MCF 10A (cell line): ENCODE measurements around the gene RSPRY1. TPM values are rescaled to one million over a fixed set of nuclear protein-coding genes. Genes with fewer than 3 reads are reported as not detected.
A peak's percentile ranks its signal among the peaks of the same experiment; 100 is the strongest.

Experiments
- BruUV-seq: library from RNA; stranded (reverse); fragments of 400-500 nt; replicated peaks from 2 replicates; lab custom pipeline; 2021; lab: Mats Ljungman, UMichigan
- CTCF ChIA-PET: fragments of 300-600 bp; sonication (Branson Sonifier 250); formaldehyde crosslinking; extraction: SDS; loops from one replicate; lab custom pipeline; 2021; ENCODE audit warnings: antibody characterized with exemption, inconsistent platforms; lab: Yijun Ruan, JAX
- POLR2A ChIA-PET: fragments of 300-600, 350-650 bp; sonication (Branson Sonifier 250); formaldehyde crosslinking; extraction: SDS; loops from one replicate; lab custom pipeline; 2020; ENCODE audit warnings: antibody characterized with exemption, inconsistent platforms; lab: Yijun Ruan, JAX
- DNase-seq: peaks from one replicate; pipeline ENCODE4 v3.0.0-alpha.2; 2018; ENCODE audit not compliant: unreplicated experiment
- H3K27ac Mint-ChIP-seq: one replicate; pipeline ENCODE4 v1.8.0; 2022; ENCODE audit warnings: mild to moderate bottlenecking, low read depth, mixed read lengths; ENCODE audit not compliant: unreplicated experiment
- H3K27me3 Mint-ChIP-seq: one replicate; pipeline ENCODE4 v1.8.0; 2022; ENCODE audit warnings: mixed read lengths; ENCODE audit not compliant: insufficient read depth, unreplicated experiment
- H3K36me3 Mint-ChIP-seq: one replicate; pipeline ENCODE4 v1.8.0; 2022; ENCODE audit warnings: mild to moderate bottlenecking, moderate library complexity, mixed read lengths; ENCODE audit not compliant: insufficient read depth, unreplicated experiment
- H3K4me1 Mint-ChIP-seq: one replicate; pipeline ENCODE4 v1.8.0; 2022; ENCODE audit warnings: mixed read lengths; ENCODE audit not compliant: insufficient read depth, unreplicated experiment
- H3K4me3 Mint-ChIP-seq: one replicate; pipeline ENCODE4 v1.8.0; 2022; ENCODE audit warnings: mild to moderate bottlenecking, moderate library complexity, mixed read lengths; ENCODE audit not compliant: unreplicated experiment
- H3K9me3 Mint-ChIP-seq: one replicate; pipeline ENCODE4 v1.8.0; 2022; ENCODE audit warnings: mixed read lengths; ENCODE audit not compliant: unreplicated experiment
- CTCF ChIP-seq: fragments of 200-600 bp; IDR thresholded peaks from one replicate; pipeline ENCODE4 v1.8.0; 2022; ENCODE audit warnings: antibody characterized with exemption, mild to moderate bottlenecking; ENCODE audit not compliant: unreplicated experiment
- intact Hi-C: fragments of 100-400 bp; cut with micrococcal nuclease; formaldehyde crosslinking; loops from 2 replicates; pipeline ENCODE4 v1.14.1; 2022
- total RNA-seq: library from RNA; stranded (reverse); gene quantifications from 2 replicates; pipeline ENCODE4 v1.2.3, GENCODE V29; 2022

Gene RSPRY1
- total RNA-seq, 1 experiment from 2014 or later: 55.9 TPM

- no peak for DNase-seq
- CTCF ChIA-PET: interaction anchor here (0.8 to 1.1 kb wide), 6 partner anchors 10 to 203 kb away, joined by 3 to 5 read pairs (median 4); no protein-coding TSS in a partner anchor
- Mint-ChIP-seq H3K4me1 (peaks cover 43% of the 10 kb centered on the region), H3K4me3 (peak overlapping the region; percentile 4), H3K36me3 (no peaks in the 10 kb centered on the region), H3K27ac (peak overlapping the region; percentile 26), H3K27me3 (no peaks in the 10 kb centered on the region), H3K9me3 (no peaks in the 10 kb centered on the region)
- no TSS peak for BruUV-seq
- intact Hi-C loops: no loop called here
- POLR2A ChIA-PET: interaction anchor here (0.6 to 8.0 kb wide), 9 partner anchors 14 to 166 kb away, joined by 3 to 137 read pairs (median 4); partner anchors contain the start of genes ARL2BP, PSME3IP1 and RSPRY1
- TF ChIP-seq CTCF: no peak
Observed at GRCh38 chr16:57279780-57280638, 93.9 kb downstream of the RSPRY1 start.

- no peak for TF ChIP-seq CTCF
- H3K4me3 Mint-ChIP-seq: no peak overlapping the region
- H3K27me3 Mint-ChIP-seq: no peaks in the 10 kb centered on the region
- no peak overlapping the region for H3K27ac Mint-ChIP-seq
- H3K36me3 Mint-ChIP-seq: no peaks in the 10 kb centered on the region
- no peak for DNase-seq
- no peaks in the 10 kb centered on the region for H3K9me3 Mint-ChIP-seq
- ChIA-PET POLR2A (interaction anchor here (1.4 to 8.0 kb wide), 2 partner anchors 13 to 16 kb away, joined by 4 to 137 read pairs; no protein-coding TSS in a partner anchor), CTCF (interaction anchor here (0.6 to 0.9 kb wide), 3 partner anchors 13 to 97 kb away, joined by 3 to 4 read pairs (median 3); no protein-coding TSS in a partner anchor)
- H3K4me1 Mint-ChIP-seq: peaks cover 38% of the 10 kb centered on the region
- no TSS peak for BruUV-seq
- intact Hi-C loops: no loop called here
Observed at GRCh38 chr16:57281791-57282190, 95.7 kb downstream of the RSPRY1 start.

- ChIA-PET CTCF (interaction anchor here (0.6 to 1.0 kb wide), 2 partner anchors 98 to 134 kb away, joined by 3 to 4 read pairs; no protein-coding TSS in a partner anchor), POLR2A (interaction anchor here (1.0 kb wide), 1 partner anchor 16 kb away, joined by 4 read pairs; no protein-coding TSS in a partner anchor)
- H3K36me3 Mint-ChIP-seq: no peaks in the 10 kb centered on the region
- H3K27me3 Mint-ChIP-seq: no peaks in the 10 kb centered on the region
- peak overlapping the region; percentile 72 for H3K4me3 Mint-ChIP-seq
- H3K9me3 Mint-ChIP-seq: no peaks in the 10 kb centered on the region
- no peak overlapping the region for H3K27ac Mint-ChIP-seq
- no TSS peak for BruUV-seq
- TF ChIP-seq CTCF: no peak
- intact Hi-C loops: no loop called here
- peaks cover 38% of the 10 kb centered on the region for H3K4me1 Mint-ChIP-seq
- no peak for DNase-seq
Observed at GRCh38 chr16:57282510-57283213, 96.5 kb downstream of the RSPRY1 start.
